Measurements from ENCODE around the gene NMS.

DNA sequence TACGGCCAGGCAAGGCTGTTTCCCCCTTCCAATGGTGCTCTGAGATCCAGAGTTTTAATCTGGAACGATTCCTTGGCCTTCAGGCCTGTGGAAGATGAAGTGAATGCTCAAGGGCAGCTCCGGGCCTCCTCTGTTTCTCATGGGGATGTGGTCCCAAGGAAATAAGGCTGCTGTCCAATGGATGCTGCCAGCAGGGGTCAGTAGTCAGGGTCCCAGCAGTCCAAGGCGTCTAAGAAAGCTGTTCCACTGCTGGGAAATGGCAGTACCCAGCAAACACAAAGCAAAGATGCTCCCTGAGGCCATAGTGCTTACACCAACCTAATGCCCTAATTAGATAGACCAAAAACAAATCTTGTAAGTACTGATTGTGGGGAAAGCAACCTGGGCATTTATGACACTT is 12.5 kb downstream of the NMS start:
- TF ChIP-seq FIP1L1 (IDR thresholded peaks at IDR 0.05; ENCODE audit: borderline replicate concordance, insufficient read depth, low read depth, low read length) = no peak
- TF ChIP-seq NFYB (CRISPR knock-in tag; IDR thresholded peaks at IDR 0.05) = no peak
- TF ChIP-seq, protein P1, sequence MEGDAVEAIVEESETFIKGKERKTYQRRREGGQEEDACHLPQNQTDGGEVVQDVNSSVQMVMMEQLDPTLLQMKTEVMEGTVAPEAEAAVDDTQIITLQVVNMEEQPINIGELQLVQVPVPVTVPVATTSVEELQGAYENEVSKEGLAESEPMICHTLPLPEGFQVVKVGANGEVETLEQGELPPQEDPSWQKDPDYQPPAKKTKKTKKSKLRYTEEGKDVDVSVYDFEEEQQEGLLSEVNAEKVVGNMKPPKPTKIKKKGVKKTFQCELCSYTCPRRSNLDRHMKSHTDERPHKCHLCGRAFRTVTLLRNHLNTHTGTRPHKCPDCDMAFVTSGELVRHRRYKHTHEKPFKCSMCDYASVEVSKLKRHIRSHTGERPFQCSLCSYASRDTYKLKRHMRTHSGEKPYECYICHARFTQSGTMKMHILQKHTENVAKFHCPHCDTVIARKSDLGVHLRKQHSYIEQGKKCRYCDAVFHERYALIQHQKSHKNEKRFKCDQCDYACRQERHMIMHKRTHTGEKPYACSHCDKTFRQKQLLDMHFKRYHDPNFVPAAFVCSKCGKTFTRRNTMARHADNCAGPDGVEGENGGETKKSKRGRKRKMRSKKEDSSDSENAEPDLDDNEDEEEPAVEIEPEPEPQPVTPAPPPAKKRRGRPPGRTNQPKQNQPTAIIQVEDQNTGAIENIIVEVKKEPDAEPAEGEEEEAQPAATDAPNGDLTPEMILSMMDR (CRISPR knock-in tag; IDR thresholded peaks at IDR 0.05) = peak; percentile 36
- TF ChIP-seq KLF11 (CRISPR knock-in tag; IDR thresholded peaks at IDR 0.05) = no peak
